Lung (tissue), 12 donors: ENCODE measurements around the gene KIAA0825. TPM values are rescaled to one million over a fixed set of nuclear protein-coding genes. Genes with fewer than 3 reads are reported as not detected.
"Not testable (repeated sequence)": the region's sequence is repeated elsewhere in the genome, so short reads cannot be mapped to it uniquely, and the experiment has no call there.

ENCODE experiments used
- ATAC-seq: fragments of 200-7000 bp; cut with Tn5 transposase; one replicate; pipeline ENCODE4 v1.9.1; 2020; ENCODE audit warnings: moderate number of reproducible peaks; ENCODE audit not compliant: insufficient read depth, low FRiP score
- DNase-seq, 3 donors: peaks; one replicate each; pipeline ENCODE4 v3.0.0-alpha.2; 2013 to 2017
- H3K27ac ChIP-seq, 2 donors: one replicate each; pipeline ENCODE4 v1.5.1; 2013; ENCODE audit warnings: mild to moderate bottlenecking in 2 of 2, moderate library complexity in 2 of 2, control low read depth in 1 of 2, inconsistent platforms in 1 of 2, low read depth in 1 of 2, low read length in 1 of 2
- H3K27me3 ChIP-seq, 3 donors: one replicate each; pipeline ENCODE4 v1.5.1; 2013; ENCODE audit warnings: low read length in 2 of 3; ENCODE audit not compliant: control insufficient read depth in 3 of 3, insufficient read depth in 3 of 3
- H3K36me3 ChIP-seq, 4 donors: one replicate each; pipeline ENCODE4 v1.5.1; 2013; ENCODE audit warnings: low read length in 4 of 4, mild to moderate bottlenecking in 1 of 4, moderate library complexity in 1 of 4; ENCODE audit not compliant: control insufficient read depth in 4 of 4, insufficient read depth in 4 of 4
- H3K4me1 ChIP-seq, 5 donors: one replicate each; pipeline ENCODE4 v1.5.1; 2013; ENCODE audit warnings: low read length in 5 of 5, mild to moderate bottlenecking in 2 of 5, moderate library complexity in 1 of 5; ENCODE audit not compliant: control insufficient read depth in 5 of 5, insufficient read depth in 5 of 5
- H3K4me3 ChIP-seq: one replicate; pipeline ENCODE4 v1.5.1; 2013; ENCODE audit warnings: mild to moderate bottlenecking, control low read depth, moderate library complexity
- H3K9ac ChIP-seq, 2 donors: one replicate each; pipeline ENCODE4 v1.5.1; 2013; ENCODE audit warnings: low read length in 2 of 2, control low read depth in 1 of 2; ENCODE audit not compliant: insufficient read depth in 1 of 2
- H3K9me3 ChIP-seq, 4 donors: one replicate each; pipeline ENCODE4 v1.5.1; 2013; ENCODE audit warnings: low read length in 3 of 4, mild to moderate bottlenecking in 1 of 4, moderate library complexity in 1 of 4; ENCODE audit not compliant: control insufficient read depth in 4 of 4, insufficient read depth in 3 of 4
- WGBS, 2 donors: extraction: QIAGEN DNeasy Blood & Tissue Kit; methylation state at CpG; one replicate each; pipeline ENCODE4 v1.1.7; 2013; 5-methylcytosine and 5-hydroxymethylcytosine counted together
- polyA plus RNA-seq, 2 donors: library from polyadenylated mRNA; stranded (reverse); fragments of 200-250 nt; gene quantifications; one replicate each; pipeline ENCODE4 v1.2.1, GENCODE V29; 2013
- total RNA-seq, 2 donors: library from RNA; depleted of rRNA in 1 of 2; stranded (reverse); fragments of >200 nt in 1 of 2; gene quantifications; one replicate each; pipeline ENCODE4 v1.2.1, GENCODE V29; 2014 to 2021
- TF ChIP-seq, protein P1 (sequence below): IDR thresholded peaks from 2 replicates; pipeline ENCODE4 v1.5.1; 2012; ENCODE audit warnings: mild to moderate bottlenecking; ENCODE audit errors: control extremely low read depth, extremely low read depth
- donor health status: control.
- donor health status: control.
- donor health status: Bipolar disorder and iron deficiency.
- donor health status: healthy.
- donor health status: DM: yes; HTN: yes; CAD: no.

Gene KIAA0825
- total and polyA plus RNA-seq, 4 donors = 0.79 to 20.2 (median 3.6) TPM

DNA sequence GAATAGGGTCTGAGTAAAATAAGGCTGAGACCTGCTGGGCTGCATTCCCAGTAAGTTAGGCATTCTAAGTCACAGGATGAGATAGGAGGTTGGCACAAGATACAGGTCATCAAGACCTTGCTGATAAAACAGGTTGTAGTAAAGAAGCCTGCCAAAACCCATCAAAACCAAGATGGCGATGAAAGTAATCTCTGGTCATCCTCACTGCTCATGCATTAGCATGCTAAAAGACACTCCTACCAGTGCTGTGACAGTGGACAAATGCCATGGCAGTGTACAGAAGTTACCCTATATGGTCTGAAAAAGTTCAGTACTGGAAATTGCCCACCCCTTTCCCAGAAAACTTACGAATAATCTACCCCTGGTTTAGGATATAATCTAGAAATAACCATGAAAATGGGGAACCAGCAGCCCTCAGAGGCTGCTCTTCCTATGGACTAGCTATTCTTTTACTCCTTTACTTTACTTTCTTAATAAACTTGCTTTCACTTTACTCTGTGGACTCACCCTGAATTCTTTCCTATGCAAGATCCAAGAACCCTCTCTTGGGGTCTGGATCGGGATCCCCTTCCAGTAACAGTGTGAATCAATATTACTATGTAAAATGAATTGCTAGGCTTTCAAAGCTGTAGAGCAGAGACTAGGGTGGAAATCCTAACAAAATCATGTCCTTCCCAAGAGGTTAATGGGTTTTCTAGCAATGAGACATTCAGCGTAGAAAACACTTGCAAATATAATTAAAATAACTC, 257.8 kb downstream of the KIAA0825 start:
- no peak for DNase-seq
- Histone ChIP-seq H3K4me3 (no peak overlapping the region), H3K9me3 (no peaks in the 10 kb centered on the region), H3K27me3 (no peaks in the 10 kb centered on the region), H3K4me1 (no peaks in the 10 kb centered on the region), H3K27ac (no peak overlapping the region), H3K9ac (no peak overlapping the region), H3K36me3 (no peaks in the 10 kb centered on the region)
- TF ChIP-seq, protein P1, sequence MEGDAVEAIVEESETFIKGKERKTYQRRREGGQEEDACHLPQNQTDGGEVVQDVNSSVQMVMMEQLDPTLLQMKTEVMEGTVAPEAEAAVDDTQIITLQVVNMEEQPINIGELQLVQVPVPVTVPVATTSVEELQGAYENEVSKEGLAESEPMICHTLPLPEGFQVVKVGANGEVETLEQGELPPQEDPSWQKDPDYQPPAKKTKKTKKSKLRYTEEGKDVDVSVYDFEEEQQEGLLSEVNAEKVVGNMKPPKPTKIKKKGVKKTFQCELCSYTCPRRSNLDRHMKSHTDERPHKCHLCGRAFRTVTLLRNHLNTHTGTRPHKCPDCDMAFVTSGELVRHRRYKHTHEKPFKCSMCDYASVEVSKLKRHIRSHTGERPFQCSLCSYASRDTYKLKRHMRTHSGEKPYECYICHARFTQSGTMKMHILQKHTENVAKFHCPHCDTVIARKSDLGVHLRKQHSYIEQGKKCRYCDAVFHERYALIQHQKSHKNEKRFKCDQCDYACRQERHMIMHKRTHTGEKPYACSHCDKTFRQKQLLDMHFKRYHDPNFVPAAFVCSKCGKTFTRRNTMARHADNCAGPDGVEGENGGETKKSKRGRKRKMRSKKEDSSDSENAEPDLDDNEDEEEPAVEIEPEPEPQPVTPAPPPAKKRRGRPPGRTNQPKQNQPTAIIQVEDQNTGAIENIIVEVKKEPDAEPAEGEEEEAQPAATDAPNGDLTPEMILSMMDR = no peak
- ATAC-seq = no peak
- 96 to 99% methylated on average over 4 of the region's 4 CpGs for WGBS, 2 donors

DNA sequence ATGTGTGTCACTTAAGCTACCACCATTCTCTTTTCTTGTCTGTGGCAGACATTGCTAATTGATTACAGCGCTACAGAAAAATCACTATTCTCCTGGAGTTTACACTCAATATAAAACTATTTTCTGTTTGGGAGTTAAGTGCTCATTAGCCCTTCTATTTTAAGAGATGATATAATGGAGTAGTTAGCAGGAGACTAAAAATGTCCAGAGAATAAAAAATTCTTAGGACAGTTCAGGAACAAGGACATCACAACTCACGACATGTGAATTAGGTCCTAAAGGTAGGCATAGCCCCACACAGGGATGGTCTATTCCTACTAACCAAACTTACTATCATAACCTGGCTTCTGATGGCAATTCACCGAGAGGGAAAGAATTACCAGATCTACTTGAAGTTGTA, 258.5 kb downstream of the KIAA0825 start:
- H3K4me1 ChIP-seq = no peaks in the 10 kb centered on the region
- ATAC-seq (no peak), DNase-seq (no peak)
- H3K9ac ChIP-seq = no peak overlapping the region
- H3K27ac ChIP-seq = no peak overlapping the region
- no peak overlapping the region for H3K4me3 ChIP-seq
- no peaks in the 10 kb centered on the region for H3K36me3 ChIP-seq
- no peaks in the 10 kb centered on the region for H3K9me3 ChIP-seq
- TF ChIP-seq, protein P1 = no peak
- no peaks in the 10 kb centered on the region for H3K27me3 ChIP-seq
- WGBS, 2 donors = 95 to 98% methylated on average over 3 of the region's 3 CpGs

DNA sequence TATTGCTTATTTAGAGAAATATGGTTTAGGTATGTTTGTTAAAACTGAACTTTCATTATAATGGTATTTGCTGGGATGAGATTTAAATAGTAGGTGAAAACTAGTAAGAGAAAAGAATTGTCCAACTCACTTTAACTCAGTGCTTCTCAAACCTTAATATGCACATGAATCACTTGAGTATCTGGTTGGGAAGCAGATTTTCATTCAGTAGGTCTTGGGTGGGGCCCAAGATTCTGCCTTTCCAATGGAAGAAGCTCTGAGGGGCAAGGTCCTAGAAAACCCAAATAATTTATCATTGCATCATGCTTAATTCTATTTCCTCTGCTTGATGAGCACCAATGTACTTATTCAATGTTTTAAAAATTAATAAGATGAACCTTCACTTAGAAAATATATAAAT, 262.6 kb downstream of the KIAA0825 start:
- TF ChIP-seq, protein P1 = no peak
- no peaks in the 10 kb centered on the region for H3K36me3 ChIP-seq
- H3K4me1 ChIP-seq = no peaks in the 10 kb centered on the region
- no peaks in the 10 kb centered on the region for H3K27me3 ChIP-seq
- H3K27ac ChIP-seq = no peak overlapping the region
- no peak overlapping the region for H3K9ac ChIP-seq
- no peak overlapping the region for H3K4me3 ChIP-seq
- DNase-seq (no peak), ATAC-seq (no peak)
- no peaks in the 10 kb centered on the region for H3K9me3 ChIP-seq

DNA sequence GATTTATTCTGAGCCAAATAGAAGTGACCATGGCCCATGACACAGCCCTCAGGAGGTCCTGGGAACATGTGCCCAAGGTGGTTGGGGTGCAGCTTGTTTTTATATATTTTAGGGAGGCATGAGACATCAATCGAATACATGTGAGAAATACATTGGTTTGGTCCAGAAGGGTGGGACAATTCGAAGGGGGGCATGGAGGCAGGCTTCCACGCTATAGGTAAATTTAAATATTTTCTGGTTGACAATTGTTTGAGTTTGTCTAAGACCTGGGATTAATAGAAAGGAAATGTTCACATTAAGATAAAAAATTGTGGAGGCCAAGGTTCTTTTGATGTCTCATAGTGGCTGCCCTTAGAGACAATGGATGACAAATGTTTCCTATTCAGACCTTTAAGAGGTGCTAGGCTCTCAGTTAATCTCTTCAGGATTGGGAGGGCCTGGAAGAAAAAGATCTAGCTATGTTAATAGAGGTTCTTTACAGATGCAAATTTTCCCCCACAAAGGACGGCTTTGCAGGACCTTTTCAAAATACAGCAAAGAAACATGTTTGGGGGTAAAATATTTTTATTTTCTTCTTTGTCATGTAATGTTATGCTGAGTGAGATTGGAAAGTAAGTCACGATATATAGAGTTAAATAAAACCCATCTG, 263.4 kb downstream of the KIAA0825 start:
- H3K27me3 ChIP-seq, H3K4me1 ChIP-seq, H3K27ac ChIP-seq, H3K9ac ChIP-seq, H3K9me3 ChIP-seq, H3K4me3 ChIP-seq, H3K36me3 ChIP-seq, DNase-seq, ATAC-seq: not testable (repeated sequence)
- 78% methylated on average over 5 of the region's 5 CpGs for WGBS, 2 donors
